ENCODE measurements around the gene SCN5A. TPM values are rescaled to one million over a fixed set of nuclear protein-coding genes. Genes with fewer than 3 reads are reported as not detected.

SCN5A gene
- total and polyA plus RNA-seq, 10 donors: 0.02 to 1.2 (median 0.17) TPM; not detected in 3

DNA sequence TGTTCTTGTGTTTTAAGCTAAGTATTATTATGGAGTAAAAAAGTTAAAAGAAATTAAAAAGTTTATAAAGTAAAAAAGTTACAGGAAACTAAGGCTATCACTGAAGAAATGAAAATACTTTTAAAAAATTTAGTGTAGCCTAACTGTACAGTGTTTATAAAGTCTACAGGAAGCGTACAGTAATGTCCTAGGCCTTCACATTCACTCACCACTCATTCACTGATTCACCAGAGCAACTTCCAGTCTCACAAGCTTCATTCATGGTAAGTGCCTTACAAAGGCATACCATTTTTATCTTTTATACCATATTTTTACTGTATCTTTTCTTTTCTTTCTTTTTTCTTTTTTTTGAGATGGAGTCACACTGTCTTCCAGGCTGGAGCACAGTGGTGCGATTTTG is 40.7 kb upstream of the SCN5A start:
- Histone ChIP-seq H3K27ac (no peak overlapping the region), H3K9me3 (no peaks in the 10 kb centered on the region), H3K27me3 (replicated peaks in 1 of 7) (no peaks in the 10 kb centered on the region), H3K4me1 (no peaks in the 10 kb centered on the region), H3K36me3 (no peaks in the 10 kb centered on the region), H3K4me3 (no peak overlapping the region)
- no peak for DNase-seq
- TF ChIP-seq CTCF (IDR thresholded peaks at IDR 0.05 in 8 of 11, conservative IDR thresholded peaks at IDR 0.05 in 3 of 11): no peak
- WGBS, 5 donors: 71 to 97% (median 90%) methylated on average over 2 of the region's 2 CpGs
- intact Hi-C loops (cut with DNase I; ENCODE audit: low total_unique reads): no loop called here

GRCh38 chr3:38689774-38690173 is 40.3 kb upstream of the SCN5A start:
- DNase-seq: no peak
- WGBS, 5 donors: 83 to 95% (median 89%) methylated on average over 3 of the region's 3 CpGs
- Histone ChIP-seq H3K27ac (no peak overlapping the region), H3K9me3 (no peaks in the 10 kb centered on the region), H3K27me3 (replicated peaks in 1 of 7) (no peaks in the 10 kb centered on the region), H3K4me3 (no peak overlapping the region), H3K4me1 (no peaks in the 10 kb centered on the region), H3K36me3 (no peaks in the 10 kb centered on the region)
- intact Hi-C loops (cut with DNase I; ENCODE audit: low total_unique reads): no loop called here
- TF ChIP-seq CTCF (IDR thresholded peaks at IDR 0.05 in 8 of 11, conservative IDR thresholded peaks at IDR 0.05 in 3 of 11) (no peak), POLR2AphosphoS5 (IDR thresholded peaks at IDR 0.05) (no peak), POLR2A (IDR thresholded peaks at IDR 0.05) (no peak)

DNA sequence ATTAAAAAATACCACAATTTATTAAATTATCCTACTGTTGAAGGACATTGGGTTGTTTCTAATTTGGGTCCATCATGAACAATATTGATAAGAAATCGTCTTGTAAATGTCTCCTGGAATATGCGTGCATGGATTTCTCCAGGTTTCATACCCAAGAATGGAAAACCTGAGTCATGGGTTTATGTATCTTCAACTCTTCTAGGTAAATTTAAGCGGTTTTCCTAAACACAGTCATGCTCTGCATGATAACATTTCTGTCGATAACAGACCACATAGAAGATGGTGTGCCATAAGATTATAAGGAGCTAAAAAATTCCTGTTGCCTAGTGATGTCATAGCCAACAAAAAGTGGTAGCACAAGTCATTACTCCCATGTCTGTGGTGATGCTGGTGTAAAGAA is 39.9 kb upstream of the SCN5A start:
- intact Hi-C loops (cut with DNase I; ENCODE audit: low total_unique reads): no loop called here
- TF ChIP-seq CTCF (IDR thresholded peaks at IDR 0.05 in 8 of 11, conservative IDR thresholded peaks at IDR 0.05 in 3 of 11) (no peak), POLR2AphosphoS5 (IDR thresholded peaks at IDR 0.05) (no peak), POLR2A (IDR thresholded peaks at IDR 0.05) (no peak)
- no peak overlapping the region for H3K4me3 ChIP-seq
- WGBS, 5 donors: 87 to 96% (median 90%) methylated on average over 4 of the region's 4 CpGs
- no peaks in the 10 kb centered on the region for H3K9me3 ChIP-seq
- no peak overlapping the region for H3K27ac ChIP-seq
- H3K4me1 ChIP-seq: no peaks in the 10 kb centered on the region
- no peak for DNase-seq
- H3K36me3 ChIP-seq: no peaks in the 10 kb centered on the region
- H3K27me3 ChIP-seq (replicated peaks in 1 of 7): no peaks in the 10 kb centered on the region

- Histone ChIP-seq H3K27me3 (replicated peaks in 1 of 7) (no peaks in the 10 kb centered on the region), H3K9me3 (no peaks in the 10 kb centered on the region), H3K4me3 (no peak overlapping the region), H3K36me3 (no peaks in the 10 kb centered on the region), H3K27ac (no peak overlapping the region), H3K4me1 (no peaks in the 10 kb centered on the region)
- 46 to 72% (median 51%) methylated on average over 2 of the region's 2 CpGs for WGBS, 5 donors
- no peak for DNase-seq
- no peak for TF ChIP-seq POLR2A (IDR thresholded peaks at IDR 0.05)
- no peak for TF ChIP-seq POLR2AphosphoS5 (IDR thresholded peaks at IDR 0.05)
- TF ChIP-seq CTCF (IDR thresholded peaks at IDR 0.05 in 8 of 11, conservative IDR thresholded peaks at IDR 0.05 in 3 of 11): no peak
- intact Hi-C loops (cut with DNase I; ENCODE audit: low total_unique reads): no loop called here
These were observed 37.8 kb upstream of the SCN5A start for GRCh38 chr3:38687321-38687720.
